Colonic mucosa (tissue), 4 donors: Measurements from ENCODE around the gene TMEM258. TPM values are rescaled to one million over a fixed set of nuclear protein-coding genes. Genes with fewer than 3 reads are reported as not detected.
A peak's percentile ranks its signal among the peaks of the same experiment; 100 is the strongest.

Source experiments
- DNase-seq: peaks from one replicate; pipeline ENCODE4 v3.0.0-alpha.2; 2020
- H3K27ac ChIP-seq: fragments of 200-600 bp; one replicate; pipeline ENCODE4 v1.8.0; 2021
- H3K27me3 ChIP-seq: fragments of 200-600 bp; one replicate; pipeline ENCODE4 v1.8.0; 2021
- H3K36me3 ChIP-seq: fragments of 200-600 bp; one replicate; pipeline ENCODE4 v1.8.0; 2021
- H3K4me1 ChIP-seq: fragments of 200-600 bp; one replicate; pipeline ENCODE4 v1.8.0; 2021; ENCODE audit warnings: mild to moderate bottlenecking
- H3K4me3 ChIP-seq: fragments of 200-600 bp; one replicate; pipeline ENCODE4 v1.8.0; 2021
- H3K9ac ChIP-seq, 2 donors: one replicate each; pipeline ENCODE4 v1.7.0; 2013; ENCODE audit warnings: control low read depth in 2 of 2, low read depth in 2 of 2, low read length in 2 of 2
- H3K9me3 ChIP-seq: fragments of 200-600 bp; one replicate; pipeline ENCODE4 v1.8.0; 2021
- CTCF ChIP-seq: fragments of 200-600 bp; IDR thresholded peaks from one replicate; pipeline ENCODE4 v1.8.0; 2022; ENCODE audit warnings: antibody characterized with exemption, mild to moderate bottlenecking
- intact Hi-C: fragments of 100-400 bp; cut with DNase I; formaldehyde crosslinking; loops from one replicate; pipeline ENCODE4 v1.14.1; 2022
- total RNA-seq, 2 donors: library from RNA; stranded (reverse); fragmentation: NEBNext Ultra II Directional in 1 of 2; extraction: Animal tissue kit (Norgen Biotek cat#: 25700) in 1 of 2; gene quantifications; one replicate each; pipeline ENCODE4 v1.2.1, GENCODE V29; 2021
- donor health status: healthy.
- donor health status: DM: no; HTN: no; CAD: no.
- donor health status: DM: no; HTN: no; CAD: no.

TMEM258 gene
- total RNA-seq, 2 donors from 2014 or later: 119 to 149 TPM

DNA sequence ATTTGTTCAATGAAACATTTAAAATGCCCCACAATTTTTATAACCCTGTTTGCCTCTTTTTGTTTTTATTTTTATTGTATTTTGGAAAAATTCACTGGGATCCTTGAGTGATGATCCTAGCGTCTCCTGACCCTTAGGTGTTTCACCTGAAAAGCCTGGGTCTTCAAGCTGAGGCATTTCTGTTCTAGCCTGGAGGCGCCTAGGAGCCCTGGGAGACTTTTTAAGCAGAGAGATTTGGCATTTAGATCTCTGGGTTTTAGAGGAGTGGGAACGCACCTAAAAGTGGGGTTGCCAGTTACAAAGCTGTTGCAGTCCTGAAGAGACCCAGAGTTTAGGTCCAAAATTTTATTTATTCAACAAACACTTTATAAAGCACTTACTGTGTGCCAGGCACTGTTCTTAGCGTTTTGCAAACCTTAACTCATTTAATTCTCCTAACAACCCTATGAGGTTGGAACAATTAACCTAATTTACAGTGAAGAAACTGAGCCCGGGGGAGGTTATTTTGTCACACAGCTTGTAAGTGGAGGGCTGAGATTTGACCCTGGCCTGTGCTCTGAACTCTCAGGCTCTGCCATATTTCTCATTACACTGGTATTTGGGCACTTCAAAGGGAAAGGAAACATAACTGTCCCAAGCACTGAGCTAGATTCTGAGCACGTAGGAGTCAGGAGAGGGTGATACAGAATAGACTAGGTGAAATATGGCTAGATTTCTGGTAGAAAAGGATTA is 25.2 kb upstream of the TMEM258 start:
- Histone ChIP-seq H3K27ac (peak overlapping the region; percentile 95), H3K4me1 (no peaks in the 10 kb centered on the region)
- no peak for DNase-seq

DNA sequence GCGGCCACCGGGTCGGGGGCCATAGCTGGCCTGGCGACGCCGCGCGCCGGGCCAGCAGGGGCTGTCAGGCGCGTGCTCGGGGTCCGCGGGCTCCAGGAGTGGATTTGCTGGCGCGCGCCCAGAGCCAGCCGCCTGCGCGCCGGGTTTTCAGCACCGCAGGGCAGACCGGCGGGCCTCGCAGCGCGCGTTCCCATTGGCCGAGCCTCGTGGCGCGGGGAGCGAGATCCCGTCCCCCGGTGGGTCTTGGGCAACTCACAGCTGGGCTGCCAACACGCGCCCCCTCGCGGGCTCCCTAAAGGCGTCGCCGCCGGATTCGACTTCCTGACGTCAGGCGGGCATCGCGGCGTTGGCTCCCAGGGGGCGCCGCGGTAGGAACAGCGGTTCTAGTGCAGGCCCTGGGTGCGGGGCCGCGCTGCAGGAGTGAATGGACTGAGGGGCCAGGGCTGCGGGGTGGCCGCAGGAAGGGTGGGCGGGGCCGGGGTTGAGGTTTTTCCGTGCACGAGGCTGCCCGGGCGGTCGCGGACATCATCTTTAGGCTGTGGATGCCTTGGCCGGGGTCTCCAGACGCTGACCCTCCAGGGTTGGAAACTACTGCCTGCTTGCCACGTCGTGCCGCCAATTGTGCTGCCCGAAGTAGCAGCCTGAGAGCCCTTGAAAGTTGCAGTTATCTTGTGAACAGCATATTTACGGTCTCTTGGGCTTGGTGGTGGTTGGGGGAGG is 24.5 kb upstream of the TMEM258 start, which contains the start of gene FADS1:
TSS of gene FADS1 (minus strand) at position 268 of the 720 bp plus-strand sequence. CDS start at position 194, 74 bp downstream.
- no peaks in the 10 kb centered on the region for H3K4me1 ChIP-seq
- peak within 1 kb of the TSS; percentile 75 for H3K4me3 ChIP-seq

More for the DNA sequence above, 25.2 kb upstream of the TMEM258 start:
- Histone ChIP-seq H3K4me3 (no peak overlapping the region), H3K27me3 (peaks cover 7% of the 10 kb centered on the region), H3K36me3 (no peaks in the 10 kb centered on the region), H3K9ac (no peak overlapping the region), H3K9me3 (no peaks in the 10 kb centered on the region)
- TF ChIP-seq CTCF: no peak
- intact Hi-C loops: no loop called here

GRCh38 chr11:61815790-61816735 is 23.7 kb upstream of the TMEM258 start:
- intact Hi-C loops: no loop called here
- H3K27me3 ChIP-seq: peaks cover 7% of the 10 kb centered on the region
- no peaks in the 10 kb centered on the region for H3K4me1 ChIP-seq
- peak overlapping the region; percentile 71 to 94 for H3K9ac ChIP-seq
- no peaks in the 10 kb centered on the region for H3K9me3 ChIP-seq
- peak; percentile 61 for DNase-seq
- no peaks in the 10 kb centered on the region for H3K36me3 ChIP-seq
- no peak for TF ChIP-seq CTCF
- peak overlapping the region; percentile 95 for H3K27ac ChIP-seq
- peak overlapping the region; percentile 75 for H3K4me3 ChIP-seq

More for the DNA sequence above, 24.5 kb upstream of the TMEM258 start, which contains the start of gene FADS1:
- TF ChIP-seq CTCF: peak; percentile 38
- Histone ChIP-seq H3K9ac (peak within 1 kb of the TSS; percentile 71 to 94), H3K27me3 (peaks cover 7% of the 10 kb centered on the region), H3K9me3 (no peaks in the 10 kb centered on the region), H3K36me3 (no peaks in the 10 kb centered on the region), H3K27ac (peak within 1 kb of the TSS; percentile 95)
- intact Hi-C loops: no loop called here
- DNase-seq: peak; percentile 84

- Histone ChIP-seq H3K27me3 (peaks cover 7% of the 10 kb centered on the region), H3K4me3 (peak overlapping the region; percentile 75), H3K27ac (peak overlapping the region; percentile 95), H3K9ac (peak overlapping the region; percentile 71 to 94), H3K36me3 (no peaks in the 10 kb centered on the region), H3K9me3 (no peaks in the 10 kb centered on the region), H3K4me1 (no peaks in the 10 kb centered on the region)
- intact Hi-C loops: no loop called here
- DNase-seq: peak; percentile 91
- TF ChIP-seq CTCF: no peak
Measured at GRCh38 chr11:61814958-61815789, 22.8 kb upstream of the TMEM258 start.
